Measurements from ENCODE around the gene APC2. TPM values are rescaled to one million over a fixed set of nuclear protein-coding genes. Genes with fewer than 3 reads are reported as not detected.
"Not testable (repeated sequence)": the region's sequence is repeated elsewhere in the genome, so short reads cannot be mapped to it uniquely, and the experiment has no call there.

APC2 gene
- total RNA-seq, 2 experiments from 2014 or later = 0.02 to 0.10 TPM

- DNase-seq = no peak
- Mint-ChIP-seq H3K27ac (peak overlapping the region; percentile 68), H3K36me3 (ENCODE audit: low read depth) (no peaks in the 10 kb centered on the region), H3K9me3 (no peaks in the 10 kb centered on the region), H3K4me1 (peaks cover 13% of the 10 kb centered on the region), H3K4me3 (peak overlapping the region; percentile 44), H3K27me3 (peaks cover 14% of the 10 kb centered on the region)
- ChIA-PET POLR2A (no interaction called here), CTCF (no interaction called here)
Observed at GRCh38 chr19:1470055-1470304, 20.1 kb downstream of the APC2 start.

DNA sequence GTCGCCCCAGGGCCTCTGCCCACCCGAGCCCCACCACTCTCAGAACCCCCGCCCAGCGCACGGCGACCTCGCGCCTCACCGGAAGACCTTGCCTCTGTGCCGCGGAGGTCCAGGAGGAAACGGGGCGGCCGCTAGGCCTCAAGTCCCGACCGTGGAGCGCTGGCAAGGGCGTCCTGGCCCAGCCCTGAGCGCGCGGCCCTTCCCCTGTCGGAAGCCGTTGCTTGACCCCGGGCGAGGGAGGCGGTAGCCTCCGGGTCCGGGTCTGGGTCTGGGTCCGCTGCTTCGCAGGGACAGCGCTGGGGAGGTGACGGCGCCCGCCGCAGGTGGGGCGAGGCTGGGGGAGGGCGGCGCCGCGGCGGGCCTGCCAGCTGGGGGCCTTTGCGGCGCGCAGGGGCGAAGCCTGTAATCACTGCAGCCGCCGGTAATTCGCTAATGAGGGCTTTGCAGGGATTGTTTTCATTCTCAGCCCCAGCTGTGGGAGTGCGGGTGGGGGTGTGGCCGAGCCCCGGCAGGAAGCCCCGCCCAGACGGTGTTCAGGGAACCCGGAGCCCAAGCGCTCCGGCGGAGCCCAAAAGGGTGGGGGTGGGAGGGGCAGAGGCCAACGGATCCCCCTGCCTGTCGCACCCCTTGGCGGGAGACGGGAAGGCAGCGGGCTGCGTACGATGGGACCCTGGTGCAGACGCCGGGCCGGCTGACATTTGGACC lies 20.5 kb downstream of the APC2 start:
- POLR2A ChIA-PET = no interaction called here
- H3K4me1 Mint-ChIP-seq = peaks cover 13% of the 10 kb centered on the region
- peaks cover 14% of the 10 kb centered on the region for H3K27me3 Mint-ChIP-seq
- peak overlapping the region; percentile 68 for H3K27ac Mint-ChIP-seq
- CTCF ChIA-PET = interaction anchor here (1.5 kb wide), 1 partner anchor 15 kb away, joined by 6 read pairs; no protein-coding TSS in a partner anchor
- no peaks in the 10 kb centered on the region for H3K36me3 Mint-ChIP-seq (ENCODE audit: low read depth)
- peak overlapping the region; percentile 44 for H3K4me3 Mint-ChIP-seq
- H3K9me3 Mint-ChIP-seq = no peaks in the 10 kb centered on the region
- peak; percentile 77 for DNase-seq

- Mint-ChIP-seq H3K36me3 (ENCODE audit: low read depth) (no peaks in the 10 kb centered on the region), H3K27me3 (peaks cover 14% of the 10 kb centered on the region), H3K27ac (no peak overlapping the region), H3K9me3 (no peaks in the 10 kb centered on the region), H3K4me1 (peaks cover 13% of the 10 kb centered on the region), H3K4me3 (peak overlapping the region; percentile 27)
- ChIA-PET POLR2A (no interaction called here), CTCF (interaction anchor here (1.3 to 1.5 kb wide), 3 partner anchors 13 to 20 kb away, joined by 3 to 6 read pairs (median 4); partner anchors contain the start of gene REEP6)
- DNase-seq = no peak
Observed at GRCh38 chr19:1471010-1471514, 21.1 kb downstream of the APC2 start.

- Mint-ChIP-seq H3K9me3 (no peaks in the 10 kb centered on the region), H3K4me3 (peak overlapping the region; percentile 27), H3K27me3 (peaks cover 13% of the 10 kb centered on the region), H3K4me1 (peaks cover 15% of the 10 kb centered on the region), H3K36me3 (ENCODE audit: low read depth) (no peaks in the 10 kb centered on the region), H3K27ac (no peak overlapping the region)
- CTCF ChIA-PET = interaction anchor here (1.3 to 1.7 kb wide), 4 partner anchors 13 to 275 kb away, joined by 3 to 6 read pairs (median 4); partner anchors contain the start of gene REEP6
- POLR2A ChIA-PET = no interaction called here
- DNase-seq = no peak
Observed at GRCh38 chr19:1471515-1472160, 21.7 kb downstream of the APC2 start.

DNA sequence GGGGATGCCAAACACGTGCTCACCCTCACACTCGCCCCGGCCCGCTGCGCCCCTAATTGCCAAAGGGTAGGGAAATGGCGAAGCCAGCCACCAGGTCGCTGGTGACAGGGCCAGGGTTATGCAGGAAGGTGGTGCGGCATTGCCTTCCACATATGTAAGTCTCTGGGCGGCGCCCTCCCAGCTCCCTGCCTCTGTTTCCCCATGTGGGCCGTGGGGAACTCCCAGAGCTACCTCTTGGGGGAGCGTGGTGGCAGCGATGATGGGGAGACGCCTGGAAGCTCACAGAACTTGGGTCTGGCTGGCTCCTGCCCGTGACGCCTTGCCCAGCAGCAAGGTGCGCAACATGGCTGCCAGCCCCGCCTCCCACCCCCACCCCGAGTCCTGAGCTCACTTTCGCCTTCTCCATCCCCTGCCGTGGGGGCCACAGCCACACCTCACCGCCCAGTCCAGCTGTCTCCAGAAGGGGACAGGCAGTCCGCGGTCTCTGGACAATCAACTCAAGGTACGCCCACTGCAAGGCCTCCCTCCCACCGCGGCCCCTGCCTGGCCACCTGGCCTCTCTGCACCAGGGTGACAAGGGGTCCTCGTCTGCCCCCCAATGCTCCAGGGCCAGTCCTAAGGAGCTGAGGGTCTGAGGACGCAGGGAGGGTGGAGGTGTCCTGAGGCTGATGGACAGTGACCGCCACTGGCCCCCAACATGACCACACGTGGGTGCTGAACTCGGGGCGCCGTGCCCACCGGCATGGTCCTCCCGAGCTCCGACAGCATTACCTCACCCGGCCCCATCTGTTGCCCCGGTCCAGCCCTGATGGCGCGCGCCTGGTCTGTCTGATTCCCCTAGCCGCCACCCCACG lies 22.5 kb downstream of the APC2 start:
- peaks cover 12% of the 10 kb centered on the region for H3K27me3 Mint-ChIP-seq
- no peak for DNase-seq
- no peak overlapping the region for H3K27ac Mint-ChIP-seq
- POLR2A ChIA-PET = no interaction called here
- CTCF ChIA-PET = interaction anchor here (1.3 to 1.7 kb wide), 3 partner anchors 14 to 274 kb away, joined by 3 to 4 read pairs (median 3); partner anchors contain the start of gene REEP6
- no peaks in the 10 kb centered on the region for H3K36me3 Mint-ChIP-seq (ENCODE audit: low read depth)
- H3K4me3 Mint-ChIP-seq = no peak overlapping the region
- H3K9me3 Mint-ChIP-seq = no peaks in the 10 kb centered on the region
- H3K4me1 Mint-ChIP-seq = peaks cover 19% of the 10 kb centered on the region

DNA sequence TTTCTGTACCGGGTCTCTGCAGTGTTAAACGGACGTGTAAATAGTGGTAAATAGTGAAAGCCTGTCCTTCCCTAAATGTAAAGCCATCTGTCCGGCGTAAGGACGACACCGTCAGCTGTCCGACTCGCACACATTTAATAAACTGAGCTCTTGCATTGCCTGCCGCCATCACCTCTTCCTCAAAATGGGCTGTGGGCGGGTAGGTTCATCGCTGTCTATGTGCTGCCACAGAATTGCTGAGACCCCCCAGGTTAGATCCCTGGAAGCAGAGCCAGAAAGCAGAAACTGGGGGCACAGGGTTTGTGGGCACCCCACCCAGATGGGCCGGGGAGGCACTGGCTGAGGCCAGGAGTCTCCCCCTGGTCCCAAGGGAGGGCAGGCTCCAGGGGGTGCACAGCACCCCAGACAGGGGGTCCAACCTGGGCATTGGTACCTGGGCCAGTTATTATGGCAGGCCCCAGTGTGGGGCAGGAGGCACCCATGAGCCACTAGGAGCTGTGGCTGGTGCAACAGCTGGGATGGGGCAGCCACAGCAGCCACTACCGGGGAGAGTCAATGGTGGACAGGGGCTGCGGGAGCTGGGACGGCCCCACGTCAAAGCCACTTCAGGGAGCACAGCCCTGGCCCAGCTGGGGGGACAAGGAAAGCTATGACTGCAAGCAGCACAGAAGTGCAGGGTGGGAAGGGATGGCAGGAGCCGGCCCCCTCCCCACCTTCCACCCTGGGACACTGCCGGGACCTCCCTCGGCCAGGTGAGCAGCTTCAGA lies 23.3 kb downstream of the APC2 start:
- peaks cover 12% of the 10 kb centered on the region for H3K27me3 Mint-ChIP-seq
- ChIA-PET POLR2A (no interaction called here), CTCF (interaction anchor here (0.8 to 1.7 kb wide), 2 partner anchors 17 to 273 kb away, joined by 3 read pairs; no protein-coding TSS in a partner anchor)
- H3K27ac Mint-ChIP-seq = no peak overlapping the region
- no peaks in the 10 kb centered on the region for H3K36me3 Mint-ChIP-seq (ENCODE audit: low read depth)
- no peaks in the 10 kb centered on the region for H3K9me3 Mint-ChIP-seq
- no peak overlapping the region for H3K4me3 Mint-ChIP-seq
- peaks cover 26% of the 10 kb centered on the region for H3K4me1 Mint-ChIP-seq
- DNase-seq = no peak

DNA sequence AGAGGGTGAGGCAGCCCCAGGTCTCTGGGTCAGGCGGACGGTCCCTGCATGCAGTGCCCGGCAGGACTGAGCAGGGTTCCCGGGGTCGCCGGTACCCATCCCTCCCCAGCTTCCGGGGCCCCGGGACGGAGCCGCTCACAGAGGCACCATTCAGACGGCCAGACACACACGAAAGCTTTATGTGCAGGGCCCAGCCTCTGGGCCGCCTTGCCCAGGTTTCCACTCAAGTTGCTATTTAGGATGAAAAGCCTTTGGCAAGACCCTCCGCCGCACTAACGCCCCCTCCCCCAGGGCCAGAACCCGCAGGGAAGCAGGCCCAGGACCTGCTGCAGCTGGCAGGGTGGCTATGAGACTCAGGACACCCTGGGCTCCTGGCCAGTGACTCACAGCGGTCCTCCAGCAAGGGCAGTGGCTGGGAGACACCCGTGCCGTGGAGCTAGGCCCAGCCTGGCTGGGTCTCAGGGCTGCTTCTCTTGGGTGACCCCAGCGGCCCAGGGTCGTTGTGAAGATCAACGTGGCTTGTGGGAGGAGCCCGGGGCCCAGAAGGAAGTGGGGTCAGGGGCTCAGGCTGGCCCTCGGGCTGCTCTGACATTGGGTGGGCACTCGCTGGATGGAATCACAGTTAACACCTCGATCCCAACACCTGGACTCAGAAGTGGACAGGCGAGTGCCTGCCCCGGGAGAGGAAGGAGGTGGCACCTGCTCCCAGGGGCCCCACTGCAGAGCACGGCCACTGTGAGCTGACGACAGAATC lies 24.3 kb downstream of the APC2 start:
- DNase-seq = no peak
- H3K27me3 Mint-ChIP-seq = peaks cover 10% of the 10 kb centered on the region
- H3K4me3 Mint-ChIP-seq = no peak overlapping the region
- no peaks in the 10 kb centered on the region for H3K9me3 Mint-ChIP-seq
- H3K36me3 Mint-ChIP-seq (ENCODE audit: low read depth) = peaks cover 3% of the 10 kb centered on the region
- no peak overlapping the region for H3K27ac Mint-ChIP-seq
- CTCF ChIA-PET = interaction anchor here (0.8 to 0.9 kb wide), 2 partner anchors 18 to 30 kb away, joined by 3 read pairs; no protein-coding TSS in a partner anchor
- H3K4me1 Mint-ChIP-seq = peaks cover 29% of the 10 kb centered on the region
- POLR2A ChIA-PET = no interaction called here

DNA sequence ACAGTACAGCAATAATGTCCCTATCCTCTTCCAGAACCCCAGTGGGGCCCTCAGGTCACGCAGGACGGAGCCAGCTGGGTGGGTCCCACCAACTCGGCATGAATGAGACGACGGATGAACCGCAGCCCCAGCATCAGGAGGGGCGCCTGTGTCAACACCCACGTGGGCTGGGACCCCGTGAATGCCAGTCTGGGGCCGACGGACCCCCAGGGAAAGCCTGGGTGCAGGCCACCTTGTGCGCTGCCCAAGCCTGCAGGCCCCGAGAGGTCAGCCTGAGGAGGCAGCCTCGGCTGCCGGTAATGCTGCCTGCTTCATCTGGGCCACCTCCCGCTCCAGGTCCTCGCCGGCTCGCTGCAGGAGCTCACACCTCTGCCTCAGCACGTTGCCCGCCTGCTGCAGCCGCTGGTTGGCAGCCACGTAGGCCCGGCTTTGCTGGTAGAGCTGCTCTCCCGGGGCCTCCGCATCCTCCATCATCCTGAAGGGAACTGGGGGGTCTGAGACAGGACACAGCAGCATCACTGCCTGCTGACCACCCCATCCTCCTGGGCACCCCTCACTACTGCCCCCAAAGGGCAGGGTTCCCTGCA lies 24.9 kb downstream of the APC2 start:
- Mint-ChIP-seq H3K4me3 (no peak overlapping the region), H3K27ac (no peak overlapping the region), H3K4me1 (peaks cover 34% of the 10 kb centered on the region), H3K9me3 (no peaks in the 10 kb centered on the region), H3K27me3 (peaks cover 10% of the 10 kb centered on the region), H3K36me3 (ENCODE audit: low read depth) (peaks cover 3% of the 10 kb centered on the region)
- CTCF ChIA-PET = interaction anchor here (0.9 kb wide), 2 partner anchors 31 to 198 kb away, joined by 3 read pairs; no protein-coding TSS in a partner anchor
- POLR2A ChIA-PET = no interaction called here
- DNase-seq = no peak

GRCh38 chr19:1475751-1476437 lies 26.0 kb downstream of the APC2 start:
- peaks cover 31% of the 10 kb centered on the region for H3K4me1 Mint-ChIP-seq
- POLR2A ChIA-PET = no interaction called here
- CTCF ChIA-PET = interaction anchor here (0.6 to 0.9 kb wide), 2 partner anchors 197 to 616 kb away, joined by 3 to 6 read pairs; no protein-coding TSS in a partner anchor
- DNase-seq = no peak
- peaks cover 3% of the 10 kb centered on the region for H3K36me3 Mint-ChIP-seq (ENCODE audit: low read depth)
- H3K9me3 Mint-ChIP-seq = no peaks in the 10 kb centered on the region
- no peak overlapping the region for H3K4me3 Mint-ChIP-seq
- H3K27me3 Mint-ChIP-seq = peaks cover 6% of the 10 kb centered on the region
- no peak overlapping the region for H3K27ac Mint-ChIP-seq

- H3K36me3 Mint-ChIP-seq (ENCODE audit: low read depth); POLR2A ChIA-PET; H3K27me3 Mint-ChIP-seq; H3K9me3 Mint-ChIP-seq; H3K27ac Mint-ChIP-seq; DNase-seq: not testable (repeated sequence)
- peaks cover 27% of the 10 kb centered on the region for H3K4me1 Mint-ChIP-seq
- peak overlapping the region; percentile 51 for H3K4me3 Mint-ChIP-seq
- CTCF ChIA-PET = interaction anchor here (0.6 to 1.1 kb wide), 5 partner anchors 8 to 943 kb away, joined by 3 to 4 read pairs (median 3); no protein-coding TSS in a partner anchor
Observed at GRCh38 chr19:1477056-1477455, 27.1 kb downstream of the APC2 start.
